IMR-90 (cell line): ENCODE data around the gene PPP1R1C.

Source experiments
- CHD1 ChIP-seq: IDR thresholded peaks from 2 replicates; pipeline ENCODE4 v1.6.1; 2012; ENCODE audit warnings: low read depth, low read length, improper control_type of control experiment
- MAFK ChIP-seq: IDR thresholded peaks from 2 replicates; pipeline ENCODE4 v1.6.1; 2012; ENCODE audit warnings: low read depth, low read length, improper control_type of control experiment
- POLR2A ChIP-seq: IDR thresholded peaks from 2 replicates; pipeline ENCODE4 v1.6.1; 2012; ENCODE audit warnings: mild to moderate bottlenecking, low read depth, low read length
- RCOR1 ChIP-seq: IDR thresholded peaks from 2 replicates; pipeline ENCODE4 v1.6.1; 2012; ENCODE audit warnings: mild to moderate bottlenecking, low read length, improper control_type of control experiment; ENCODE audit not compliant: insufficient replicate concordance
- SMC3 ChIP-seq: fragments of 150-350 bp; IDR thresholded peaks from 2 replicates; pipeline ENCODE4 v1.6.1; 2016; ENCODE audit warnings: low read depth, mild to moderate bottlenecking, antibody characterized with exemption, low read length, moderate library complexity
- TF ChIP-seq, protein P1 (sequence below): conservative IDR thresholded peaks from 2 replicates; pipeline ENCODE4 v1.5.1; 2012; ENCODE audit warnings: mild to moderate bottlenecking, low read depth, low read length, improper control_type of control experiment

DNA sequence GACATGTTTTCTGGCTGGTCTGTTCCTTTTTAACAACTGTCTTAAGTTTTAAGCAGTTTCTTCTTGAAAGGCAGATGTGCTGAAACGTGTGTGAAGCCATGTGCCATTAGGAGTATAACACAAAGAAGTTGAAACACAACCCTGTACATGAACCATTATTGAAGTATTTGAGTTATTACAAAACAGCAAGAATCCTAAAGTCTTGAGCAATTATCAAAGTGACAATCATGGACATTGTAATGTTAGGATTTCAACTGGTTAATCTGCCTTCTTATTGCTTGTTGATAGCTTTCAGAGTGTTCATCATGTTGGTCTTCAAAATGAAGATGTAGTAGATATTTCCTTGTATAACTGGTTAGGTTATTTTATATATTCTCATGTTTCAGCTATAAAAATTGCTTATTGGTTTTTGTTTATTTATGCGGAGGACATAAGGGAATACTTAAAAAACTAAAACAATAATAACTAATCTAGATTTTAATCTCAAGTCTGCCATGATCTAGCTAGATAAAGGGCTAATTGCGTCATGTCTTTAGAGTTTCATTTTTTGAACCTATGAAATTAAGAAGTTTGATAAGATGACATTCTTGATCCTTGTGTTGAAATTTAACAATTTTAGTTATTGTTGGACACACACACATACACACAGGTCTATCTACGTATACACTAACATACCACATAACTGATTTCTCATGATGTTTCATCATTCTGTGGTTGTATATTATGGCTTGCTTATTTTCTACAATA, 21.1 kb downstream of the PPP1R1C start:
- TF ChIP-seq, protein P1, sequence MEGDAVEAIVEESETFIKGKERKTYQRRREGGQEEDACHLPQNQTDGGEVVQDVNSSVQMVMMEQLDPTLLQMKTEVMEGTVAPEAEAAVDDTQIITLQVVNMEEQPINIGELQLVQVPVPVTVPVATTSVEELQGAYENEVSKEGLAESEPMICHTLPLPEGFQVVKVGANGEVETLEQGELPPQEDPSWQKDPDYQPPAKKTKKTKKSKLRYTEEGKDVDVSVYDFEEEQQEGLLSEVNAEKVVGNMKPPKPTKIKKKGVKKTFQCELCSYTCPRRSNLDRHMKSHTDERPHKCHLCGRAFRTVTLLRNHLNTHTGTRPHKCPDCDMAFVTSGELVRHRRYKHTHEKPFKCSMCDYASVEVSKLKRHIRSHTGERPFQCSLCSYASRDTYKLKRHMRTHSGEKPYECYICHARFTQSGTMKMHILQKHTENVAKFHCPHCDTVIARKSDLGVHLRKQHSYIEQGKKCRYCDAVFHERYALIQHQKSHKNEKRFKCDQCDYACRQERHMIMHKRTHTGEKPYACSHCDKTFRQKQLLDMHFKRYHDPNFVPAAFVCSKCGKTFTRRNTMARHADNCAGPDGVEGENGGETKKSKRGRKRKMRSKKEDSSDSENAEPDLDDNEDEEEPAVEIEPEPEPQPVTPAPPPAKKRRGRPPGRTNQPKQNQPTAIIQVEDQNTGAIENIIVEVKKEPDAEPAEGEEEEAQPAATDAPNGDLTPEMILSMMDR = no peak
- no peak for TF ChIP-seq RCOR1
- no peak for TF ChIP-seq CHD1
- TF ChIP-seq SMC3 = no peak
- TF ChIP-seq POLR2A = no peak
- TF ChIP-seq MAFK = no peak
